Left lung (tissue), 10 donors: ENCODE measurements around the gene DARS1. TPM values are rescaled to one million over a fixed set of nuclear protein-coding genes. Genes with fewer than 3 reads are reported as not detected.
A peak's percentile ranks its signal among the peaks of the same experiment; 100 is the strongest.

Source experiments
- ATAC-seq: fragments of 200-7000 bp; cut with Tn5 transposase; one replicate; pipeline ENCODE4 v1.9.1; 2020; ENCODE audit warnings: moderate library complexity
- DNase-seq, 4 donors: peaks; one replicate each; pipeline ENCODE4 v3.0.0-alpha.2; 2013 to 2020
- H3K27ac ChIP-seq, 2 donors: fragments of 200-600 bp; sonication (generic) in 1 of 2; one replicate each; pipeline versions ENCODE4 v1.5.0 to v1.8.0; 2020 to 2021
- H3K27me3 ChIP-seq, 2 donors: fragments of 200-600 bp; sonication (generic) in 1 of 2; one replicate each; pipeline versions ENCODE4 v1.5.0 to v1.8.0; 2020 to 2021
- H3K36me3 ChIP-seq, 2 donors: fragments of 200-600 bp; sonication (generic) in 1 of 2; one replicate each; pipeline versions ENCODE4 v1.5.0 to v1.8.0; 2020 to 2021
- H3K4me1 ChIP-seq, 2 donors: fragments of 200-600 bp; one replicate each; pipeline ENCODE4 v1.8.0; 2021
- H3K4me3 ChIP-seq, 2 donors: fragments of 200-600 bp; sonication (generic) in 1 of 2; one replicate each; pipeline versions ENCODE4 v1.5.0 to v1.8.0; 2020 to 2021; ENCODE audit warnings: mild to moderate bottlenecking in 1 of 2
- H3K9me3 ChIP-seq, 2 donors: fragments of 200-600 bp; sonication (generic) in 1 of 2; one replicate each; pipeline versions ENCODE4 v1.5.0 to v1.8.0; 2020 to 2021
- CTCF ChIP-seq, 2 donors: fragments of 200-600 bp; sonication (generic) in 1 of 2; IDR thresholded peaks; one replicate each; pipeline versions ENCODE4 v1.5.0 to v1.8.0; 2021; ENCODE audit warnings: antibody characterized with exemption in 2 of 2
- intact Hi-C, 2 donors: fragments of 100-400 bp; cut with DNase I; formaldehyde crosslinking; loops; one replicate each; pipeline versions ENCODE4 v1.11.2 to v1.14.2; 2022
- polyA plus RNA-seq, 6 donors: library from polyadenylated mRNA; unstranded; fragments of 120-200 nt; gene quantifications; one replicate each; pipeline ENCODE4 v1.2.1, GENCODE V29; 2013; ENCODE audit not compliant: insufficient read length in 6 of 6
- total RNA-seq, 2 donors: library from RNA; stranded (reverse); fragmentation: NEBNext Ultra II Directional; extraction: Animal tissue kit (Norgen Biotek cat#: 25700); gene quantifications; one replicate each; pipeline ENCODE4 v1.2.1, GENCODE V29; 2021
- donor health status: DM: no; HTN: yes; CAD: no.
- donor health status: DM: no; HTN: no; CAD: no.

The DARS1 gene
- total and polyA plus RNA-seq, 8 donors: 46.9 to 165 (median 134) TPM

DNA sequence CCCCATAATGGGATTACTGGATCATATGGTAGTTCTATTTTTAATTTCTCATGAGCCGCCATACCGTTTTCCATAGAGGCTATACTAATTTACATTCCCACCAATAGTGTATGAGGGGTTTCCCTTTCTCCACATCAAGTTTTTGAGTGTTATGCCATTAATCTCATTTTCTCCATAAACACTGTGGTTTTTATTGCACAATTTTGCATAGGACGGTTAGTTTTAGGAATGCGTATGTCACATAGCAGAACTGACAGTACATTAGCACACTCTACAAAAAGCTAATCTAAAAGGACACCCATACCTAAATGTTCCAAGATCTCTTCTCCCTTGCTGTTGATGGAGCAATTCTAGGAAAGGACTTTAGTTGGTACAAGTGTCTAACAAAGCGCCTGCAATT is 32.5 kb downstream of the DARS1 start:
- Histone ChIP-seq H3K27ac (no peak overlapping the region), H3K27me3 (no peaks in the 10 kb centered on the region), H3K36me3 (no peaks in the 10 kb centered on the region), H3K4me1 (peaks cover 19 to 39% of the 10 kb centered on the region in 2 donors), H3K9me3 (no peaks in the 10 kb centered on the region), H3K4me3 (no peak overlapping the region)
- intact Hi-C loops: no loop called here
- ATAC-seq (no peak), DNase-seq (no peak)
- TF ChIP-seq CTCF (IDR thresholded peaks at IDR 0.05): no peak

DNA sequence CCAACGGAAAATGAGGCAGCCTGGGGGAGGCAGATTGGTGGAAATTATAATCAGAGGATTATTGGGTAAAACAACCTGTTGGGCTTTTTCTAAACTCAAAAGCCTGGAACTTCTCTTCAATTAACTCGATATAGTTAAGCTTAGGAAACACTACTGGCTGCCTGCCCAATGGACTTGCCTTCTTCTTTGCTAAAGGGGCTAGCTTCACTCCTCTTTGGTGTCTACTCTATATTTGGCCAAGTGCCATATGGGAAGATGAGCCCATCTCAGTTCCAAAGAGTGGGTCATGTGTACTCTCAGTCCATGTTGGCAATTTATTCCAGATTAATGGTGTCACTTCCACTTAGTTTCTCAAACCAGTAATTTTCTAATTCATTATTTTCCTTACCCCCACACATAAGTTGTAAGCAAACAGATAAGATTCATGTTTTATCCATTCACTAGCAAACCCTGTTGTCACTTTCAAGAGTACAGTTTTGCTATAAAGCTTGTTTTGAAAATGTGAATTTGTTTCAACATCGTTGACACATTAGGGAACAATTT is 34.3 kb downstream of the DARS1 start:
- intact Hi-C loops: no loop called here
- no peak for DNase-seq

GRCh38 chr2:135949451-135950234 is 35.8 kb downstream of the DARS1 start:
- peak overlapping the region in 1 of 2 donors; percentile 25 for H3K27ac ChIP-seq
- intact Hi-C loops: no loop called here
- DNase-seq: no peak

More for the DNA sequence above, 34.3 kb downstream of the DARS1 start:
- H3K4me3 ChIP-seq: no peak overlapping the region
- no peak overlapping the region for H3K27ac ChIP-seq
- no peak for TF ChIP-seq CTCF (IDR thresholded peaks at IDR 0.05)
- no peaks in the 10 kb centered on the region for H3K36me3 ChIP-seq
- peaks cover 19 to 40% of the 10 kb centered on the region in 2 donors for H3K4me1 ChIP-seq
- no peak for ATAC-seq
- H3K27me3 ChIP-seq: no peaks in the 10 kb centered on the region
- H3K9me3 ChIP-seq: no peaks in the 10 kb centered on the region

GRCh38 chr2:135948642-135949355 is 36.6 kb downstream of the DARS1 start:
- DNase-seq: no peak
- Histone ChIP-seq H3K36me3 (no peaks in the 10 kb centered on the region), H3K9me3 (no peaks in the 10 kb centered on the region), H3K4me1 (peaks cover 19 to 41% of the 10 kb centered on the region in 2 donors), H3K4me3 (no peak overlapping the region), H3K27ac (peak overlapping the region in 1 of 2 donors; percentile 10), H3K27me3 (no peaks in the 10 kb centered on the region)
- peak; percentile 50 for ATAC-seq
- no peak for TF ChIP-seq CTCF (IDR thresholded peaks at IDR 0.05)
- intact Hi-C loops: no loop called here

More at GRCh38 chr2:135949451-135950234, 35.8 kb downstream of the DARS1 start:
- ATAC-seq: no peak
- no peak for TF ChIP-seq CTCF (IDR thresholded peaks at IDR 0.05)
- peaks cover 19 to 46% of the 10 kb centered on the region in 2 donors for H3K4me1 ChIP-seq
- no peak overlapping the region for H3K4me3 ChIP-seq
- no peaks in the 10 kb centered on the region for H3K27me3 ChIP-seq
- H3K36me3 ChIP-seq: no peaks in the 10 kb centered on the region
- no peaks in the 10 kb centered on the region for H3K9me3 ChIP-seq

DNA sequence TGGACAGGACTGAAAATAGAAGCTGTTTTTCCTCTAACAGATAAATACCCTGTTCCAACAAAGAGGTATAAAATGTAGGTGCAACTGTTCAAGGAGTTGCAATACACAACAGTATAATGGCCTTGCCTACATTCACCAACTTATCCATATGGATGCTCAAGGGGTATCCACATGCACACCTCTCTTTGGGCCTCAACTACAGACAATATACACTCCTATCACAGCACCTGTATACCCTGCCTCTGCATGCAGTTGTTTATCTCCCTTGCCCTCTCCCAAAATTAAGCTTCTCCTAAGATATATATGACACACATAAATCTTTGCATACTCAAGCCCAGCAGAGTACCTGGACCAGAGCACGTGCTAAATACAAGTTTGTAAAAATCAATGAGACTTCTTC is 37.3 kb downstream of the DARS1 start:
- no peak for TF ChIP-seq CTCF (IDR thresholded peaks at IDR 0.05)
- intact Hi-C loops: no loop called here
- ATAC-seq (no peak), DNase-seq (no peak)
- Histone ChIP-seq H3K36me3 (no peaks in the 10 kb centered on the region), H3K9me3 (no peaks in the 10 kb centered on the region), H3K27ac (peak overlapping the region in 1 of 2 donors; percentile 10), H3K4me3 (no peak overlapping the region), H3K27me3 (no peaks in the 10 kb centered on the region), H3K4me1 (peaks cover 19 to 35% of the 10 kb centered on the region in 2 donors)
